ENCODE results near the gene SYNE4. TPM values are rescaled to one million over a fixed set of nuclear protein-coding genes. Genes with fewer than 3 reads are reported as not detected.
A peak's percentile ranks its signal among the peaks of the same experiment; 100 is the strongest.

The SYNE4 gene
- total and polyA plus RNA-seq, 2 of the 13 experiments (the other 11 are each of a cell fraction or from before 2014, with no cell fraction given): 13.7 to 23.0 TPM

GRCh38 chr19:35995048-35995993, 13.3 kb downstream of the SYNE4 start, which contains the start of gene SDHAF1 (continued):
- TF ChIP-seq ZNF563 (CRISPR knock-in tag; IDR thresholded peaks at IDR 0.05): peak; percentile 95
- no peak for TF ChIP-seq ZNF33B (CRISPR knock-in tag; IDR thresholded peaks at IDR 0.05)
- TF ChIP-seq AFF4 (CRISPR knock-in tag; IDR thresholded peaks at IDR 0.05): no peak
- TF ChIP-seq SOX5 (CRISPR knock-in tag; IDR thresholded peaks at IDR 0.05; ENCODE audit: borderline replicate concordance): 0 out of 2 replicates have a peak, but pooled peaks have one; percentile 26
- TF ChIP-seq CENPT (CRISPR knock-in tag; IDR thresholded peaks at IDR 0.05; ENCODE audit: low read depth): no peak
- TF ChIP-seq BCL3 (CRISPR knock-in tag; IDR thresholded peaks at IDR 0.05): peak; percentile 86; the same call in 1 of the 2 replicates
- TF ChIP-seq ZBTB42 (CRISPR knock-in tag; IDR thresholded peaks at IDR 0.05): peak; percentile 38; the same call in 1 of the 2 replicates
- no peak for TF ChIP-seq RFX1 (IDR thresholded peaks at IDR 0.05)
- TF ChIP-seq SRSF1 (optimal IDR thresholded peaks at IDR 0.05; ENCODE audit: low read depth, low read length): peak; percentile 69
- peak; percentile 78 for TF ChIP-seq POGZ (CRISPR knock-in tag; IDR thresholded peaks at IDR 0.05)
- TF ChIP-seq MED8 (CRISPR knock-in tag; IDR thresholded peaks at IDR 0.05; ENCODE audit: insufficient replicate concordance): peak; percentile 69
- no peak for TF ChIP-seq ZBTB49 (CRISPR knock-in tag; IDR thresholded peaks at IDR 0.05; ENCODE audit: borderline replicate concordance)
- TF ChIP-seq ZNF770 (CRISPR knock-in tag; IDR thresholded peaks at IDR 0.05): peak; percentile 63; the same call in 1 of the 2 replicates
- peak; percentile 79 for TF ChIP-seq ERF (CRISPR knock-in tag; IDR thresholded peaks at IDR 0.05)
- TF ChIP-seq TAF15 (IDR thresholded peaks at IDR 0.05; ENCODE audit: low read depth, low read length, poor library complexity, severe bottlenecking): no peak
- TF ChIP-seq ZNF510 (CRISPR knock-in tag; IDR thresholded peaks at IDR 0.05; ENCODE audit: low read depth): no peak

All from HepG2 (cell line).